ENCODE results near the gene SLC25A20.

GRCh38 chr3:48926425-48927392 lies 28.0 kb upstream of the SLC25A20 start:
- TF ChIP-seq CTCF (IDR thresholded peaks at IDR 0.05) (no peak), POLR2A (IDR thresholded peaks at IDR 0.05) (no peak), EP300 (IDR thresholded peaks at IDR 0.05) (no peak)
